Upper lobe of right lung (tissue), 1 donor: ENCODE measurements around the gene RALGAPA1. TPM values are rescaled to one million over a fixed set of nuclear protein-coding genes. Genes with fewer than 3 reads are reported as not detected.
"Not testable (repeated sequence)": the region's sequence is repeated elsewhere in the genome, so short reads cannot be mapped to it uniquely, and the experiment has no call there.

ENCODE experiments used
- ATAC-seq: fragments of 200-7000 bp; cut with Tn5 transposase; one replicate; pipeline ENCODE4 v1.9.1; 2020; ENCODE audit warnings: mild to moderate bottlenecking, moderate library complexity
- DNase-seq: peaks from one replicate; pipeline ENCODE4 v3.0.0-alpha.2; 2020
- H3K27ac ChIP-seq: fragments of 200-600 bp; one replicate; pipeline ENCODE4 v1.8.0; 2022
- H3K27me3 ChIP-seq: fragments of 200-600 bp; one replicate; pipeline ENCODE4 v1.8.0; 2022; ENCODE audit warnings: mild to moderate bottlenecking
- H3K36me3 ChIP-seq: fragments of 200-600 bp; one replicate; pipeline ENCODE4 v1.8.0; 2022
- H3K4me1 ChIP-seq: fragments of 200-600 bp; one replicate; pipeline ENCODE4 v1.8.0; 2022
- H3K4me3 ChIP-seq: fragments of 200-600 bp; one replicate; pipeline ENCODE4 v1.8.0; 2022; ENCODE audit warnings: mild to moderate bottlenecking
- H3K9me3 ChIP-seq: fragments of 200-600 bp; one replicate; pipeline ENCODE4 v1.8.0; 2022
- intact Hi-C: fragments of 100-400 bp; cut with DNase I; formaldehyde crosslinking; loops from one replicate; pipeline ENCODE4 v1.11.0; 2022
- total RNA-seq: library from RNA; stranded (reverse); fragmentation: NEBNext Ultra II Directional; extraction: Animal tissue kit (Norgen Biotek cat#: 25700); gene quantifications from one replicate; pipeline ENCODE4 v1.2.1, GENCODE V29; 2021
- TF ChIP-seq, protein P1 (sequence below): fragments of 200-600 bp; IDR thresholded peaks from one replicate; pipeline ENCODE4 v1.8.0; 2022; ENCODE audit warnings: antibody characterized with exemption
- donor health status: DM: no; HTN: yes; CAD: no; lungs with severe emphysema.

RALGAPA1 gene
- total RNA-seq, 1 donor from 2014 or later: 58.9 TPM

- DNase-seq (no peak), ATAC-seq (no peak)
- peaks cover 32% of the 10 kb centered on the region for H3K36me3 ChIP-seq
- H3K4me1 ChIP-seq: no peaks in the 10 kb centered on the region
- TF ChIP-seq, protein P1, sequence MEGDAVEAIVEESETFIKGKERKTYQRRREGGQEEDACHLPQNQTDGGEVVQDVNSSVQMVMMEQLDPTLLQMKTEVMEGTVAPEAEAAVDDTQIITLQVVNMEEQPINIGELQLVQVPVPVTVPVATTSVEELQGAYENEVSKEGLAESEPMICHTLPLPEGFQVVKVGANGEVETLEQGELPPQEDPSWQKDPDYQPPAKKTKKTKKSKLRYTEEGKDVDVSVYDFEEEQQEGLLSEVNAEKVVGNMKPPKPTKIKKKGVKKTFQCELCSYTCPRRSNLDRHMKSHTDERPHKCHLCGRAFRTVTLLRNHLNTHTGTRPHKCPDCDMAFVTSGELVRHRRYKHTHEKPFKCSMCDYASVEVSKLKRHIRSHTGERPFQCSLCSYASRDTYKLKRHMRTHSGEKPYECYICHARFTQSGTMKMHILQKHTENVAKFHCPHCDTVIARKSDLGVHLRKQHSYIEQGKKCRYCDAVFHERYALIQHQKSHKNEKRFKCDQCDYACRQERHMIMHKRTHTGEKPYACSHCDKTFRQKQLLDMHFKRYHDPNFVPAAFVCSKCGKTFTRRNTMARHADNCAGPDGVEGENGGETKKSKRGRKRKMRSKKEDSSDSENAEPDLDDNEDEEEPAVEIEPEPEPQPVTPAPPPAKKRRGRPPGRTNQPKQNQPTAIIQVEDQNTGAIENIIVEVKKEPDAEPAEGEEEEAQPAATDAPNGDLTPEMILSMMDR: no peak
- intact Hi-C loops: no loop called here
- no peaks in the 10 kb centered on the region for H3K27me3 ChIP-seq
- no peaks in the 10 kb centered on the region for H3K9me3 ChIP-seq
- H3K27ac ChIP-seq: no peak overlapping the region
- H3K4me3 ChIP-seq: no peak overlapping the region
Measured at GRCh38 chr14:35688126-35688826, 120.8 kb downstream of the RALGAPA1 start.

DNA sequence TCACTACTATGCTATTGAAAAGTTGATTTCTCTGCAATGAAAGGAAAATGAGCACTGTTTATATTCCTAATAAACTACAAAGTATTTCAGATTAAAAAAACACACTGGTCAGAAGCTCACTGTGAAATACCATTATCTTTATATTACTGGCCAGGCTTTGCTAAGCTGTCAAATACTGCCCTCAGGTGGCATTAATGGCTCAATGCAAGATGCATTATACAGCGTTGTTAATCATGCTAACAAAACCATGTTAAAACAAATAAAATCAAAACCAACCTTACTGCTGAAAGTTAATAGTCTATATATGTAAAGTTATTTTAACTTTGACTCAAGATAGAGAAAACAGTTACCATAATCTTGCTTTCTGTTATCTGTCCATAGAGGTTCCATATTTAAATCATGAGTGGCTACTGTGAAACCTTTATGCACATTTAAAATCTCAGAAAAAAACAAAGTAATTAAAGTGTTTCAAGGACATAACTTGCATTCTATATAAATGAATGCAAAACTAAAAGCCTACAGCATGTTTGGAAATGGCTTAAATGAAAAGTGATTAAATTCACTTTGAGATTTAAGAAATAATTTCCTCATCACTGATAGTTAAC lies 121.7 kb downstream of the RALGAPA1 start:
- DNase-seq: no peak

DNA sequence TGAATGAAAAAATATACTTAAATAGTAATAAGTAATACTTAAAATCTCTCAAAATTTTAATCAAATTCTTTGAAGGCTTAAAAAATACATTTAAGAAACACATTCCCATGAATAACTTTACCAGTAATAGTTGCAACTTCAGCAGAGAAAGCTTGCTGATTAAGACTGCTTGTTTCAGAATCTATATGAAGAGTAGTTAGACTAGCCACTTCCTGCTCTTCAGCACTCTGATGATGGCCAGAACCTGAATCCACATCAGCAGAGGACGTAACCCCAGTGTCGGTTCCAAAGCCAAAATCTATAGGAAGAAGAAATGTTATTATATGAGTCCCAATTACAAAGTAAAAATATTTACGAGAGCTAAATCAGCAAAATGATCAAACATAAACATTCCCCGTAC lies 125.4 kb downstream of the RALGAPA1 start:
- H3K9me3 ChIP-seq, intact Hi-C loops, H3K4me1 ChIP-seq, ATAC-seq, H3K27me3 ChIP-seq, H3K4me3 ChIP-seq, H3K27ac ChIP-seq, DNase-seq: not testable (repeated sequence)
- peaks cover 37% of the 10 kb centered on the region for H3K36me3 ChIP-seq

More for the DNA sequence above, 121.7 kb downstream of the RALGAPA1 start:
- peak; percentile 79 for ATAC-seq
- no peaks in the 10 kb centered on the region for H3K4me1 ChIP-seq
- H3K27ac ChIP-seq: no peak overlapping the region
- H3K4me3 ChIP-seq: no peak overlapping the region
- peaks cover 40% of the 10 kb centered on the region for H3K36me3 ChIP-seq
- no peaks in the 10 kb centered on the region for H3K27me3 ChIP-seq
- TF ChIP-seq, protein P1: peak; percentile 79
- H3K9me3 ChIP-seq: no peaks in the 10 kb centered on the region
- intact Hi-C loops: no loop called here

DNA sequence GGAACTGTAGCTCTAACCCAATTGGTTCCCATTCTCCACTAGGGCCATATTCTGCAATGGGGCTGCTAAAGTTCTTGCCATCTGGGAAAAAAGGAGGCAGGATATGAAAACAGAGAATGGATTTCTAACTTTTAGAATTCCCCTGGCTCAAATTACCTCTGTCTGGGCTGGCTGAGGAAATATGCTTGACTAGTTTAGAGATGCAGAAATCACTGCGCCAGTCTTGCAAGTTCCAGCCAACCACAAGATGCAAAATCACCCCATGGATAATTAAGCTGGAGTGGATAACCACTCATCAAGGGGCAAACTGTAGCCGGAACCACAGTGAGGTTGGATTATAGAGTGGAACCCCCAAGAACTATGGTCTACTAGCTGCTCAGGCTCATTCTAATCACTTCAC lies 126.3 kb downstream of the RALGAPA1 start:
- no peaks in the 10 kb centered on the region for H3K27me3 ChIP-seq
- no peak overlapping the region for H3K27ac ChIP-seq
- TF ChIP-seq, protein P1: no peak
- no peak overlapping the region for H3K4me3 ChIP-seq
- ATAC-seq (no peak), DNase-seq (no peak)
- no peaks in the 10 kb centered on the region for H3K9me3 ChIP-seq
- H3K4me1 ChIP-seq: no peaks in the 10 kb centered on the region
- peaks cover 36% of the 10 kb centered on the region for H3K36me3 ChIP-seq
- intact Hi-C loops: no loop called here

GRCh38 chr14:35678403-35679028 lies 130.6 kb downstream of the RALGAPA1 start:
- ATAC-seq: peak; percentile 17
- H3K27ac ChIP-seq: no peak overlapping the region
- no peaks in the 10 kb centered on the region for H3K9me3 ChIP-seq
- TF ChIP-seq, protein P1: no peak
- no peak overlapping the region for H3K4me3 ChIP-seq
- H3K36me3 ChIP-seq: peaks cover 63% of the 10 kb centered on the region
- no peak for DNase-seq
- intact Hi-C loops: no loop called here
- no peaks in the 10 kb centered on the region for H3K4me1 ChIP-seq
- no peaks in the 10 kb centered on the region for H3K27me3 ChIP-seq

GRCh38 chr14:35669782-35670181 lies 139.3 kb downstream of the RALGAPA1 start:
- DNase-seq (no peak), ATAC-seq (no peak)
- no peaks in the 10 kb centered on the region for H3K27me3 ChIP-seq
- intact Hi-C loops: no loop called here
- no peaks in the 10 kb centered on the region for H3K9me3 ChIP-seq
- H3K4me3 ChIP-seq: no peak overlapping the region
- H3K4me1 ChIP-seq: no peaks in the 10 kb centered on the region
- peaks cover 66% of the 10 kb centered on the region for H3K36me3 ChIP-seq
- H3K27ac ChIP-seq: no peak overlapping the region
- TF ChIP-seq, protein P1: no peak
